ENCODE results near the gene GTF3C5. TPM values are rescaled to one million over a fixed set of nuclear protein-coding genes. Genes with fewer than 3 reads are reported as not detected.

Gene GTF3C5
- total RNA-seq, 3 donors from 2014 or later (not counting 1 experiment from before 2014, with no cell fraction given), result 52.6 to 69.2 (median 60.4) TPM

DNA sequence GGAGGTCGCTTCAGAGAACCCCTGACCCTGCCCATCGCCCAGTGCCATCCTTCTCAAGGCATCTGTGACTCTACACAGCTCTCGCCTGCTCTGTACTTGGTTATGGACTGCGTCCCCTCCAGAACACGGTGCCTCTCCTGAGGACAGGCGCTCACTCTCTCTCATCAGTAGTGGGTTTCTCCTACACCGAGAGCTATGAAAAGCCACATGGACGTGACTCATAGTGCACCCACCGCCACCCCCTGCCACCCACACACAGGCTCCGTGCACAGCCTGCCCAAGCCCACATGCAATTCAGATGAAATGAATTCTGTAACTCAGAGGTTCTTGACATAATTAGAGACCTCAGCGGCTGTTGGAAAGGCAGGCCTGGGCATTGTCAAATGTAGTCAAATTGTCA lies 13.9 kb downstream of the GTF3C5 start:
- 85% methylated on average over 11 of the region's 11 CpGs for WGBS (ENCODE audit: insufficient coverage)
- Mint-ChIP-seq H3K9me3 (no peaks in the 10 kb centered on the region), H3K27ac (no peak overlapping the region), H3K4me1 (peaks cover 12 to 23% of the 10 kb centered on the region in 2 donors), H3K36me3 (no peaks in the 10 kb centered on the region), H3K27me3 (ENCODE audit: low read depth in 2 of 2) (no peaks in the 10 kb centered on the region), H3K4me3 (no peak overlapping the region)
- Histone ChIP-seq H3K4me3 (ENCODE audit: low read length) (no peak overlapping the region), H3K9me3 (ENCODE audit: control insufficient read depth, insufficient read depth, low read length) (no peaks in the 10 kb centered on the region), H3K27ac (ENCODE audit: low read length) (no peak overlapping the region), H3K36me3 (ENCODE audit: control insufficient read depth, insufficient read depth, low read length) (peaks cover 55% of the 10 kb centered on the region), H3K27me3 (ENCODE audit: control insufficient read depth, insufficient read depth, low read length) (no peaks in the 10 kb centered on the region), H3K4me1 (ENCODE audit: control insufficient read depth, insufficient read depth, low read length) (no peaks in the 10 kb centered on the region)
- intact Hi-C loops (cut with micrococcal nuclease), result no loop called here
- DNase-seq (no peak), ATAC-seq (no peak)
- TF ChIP-seq, protein P1, sequence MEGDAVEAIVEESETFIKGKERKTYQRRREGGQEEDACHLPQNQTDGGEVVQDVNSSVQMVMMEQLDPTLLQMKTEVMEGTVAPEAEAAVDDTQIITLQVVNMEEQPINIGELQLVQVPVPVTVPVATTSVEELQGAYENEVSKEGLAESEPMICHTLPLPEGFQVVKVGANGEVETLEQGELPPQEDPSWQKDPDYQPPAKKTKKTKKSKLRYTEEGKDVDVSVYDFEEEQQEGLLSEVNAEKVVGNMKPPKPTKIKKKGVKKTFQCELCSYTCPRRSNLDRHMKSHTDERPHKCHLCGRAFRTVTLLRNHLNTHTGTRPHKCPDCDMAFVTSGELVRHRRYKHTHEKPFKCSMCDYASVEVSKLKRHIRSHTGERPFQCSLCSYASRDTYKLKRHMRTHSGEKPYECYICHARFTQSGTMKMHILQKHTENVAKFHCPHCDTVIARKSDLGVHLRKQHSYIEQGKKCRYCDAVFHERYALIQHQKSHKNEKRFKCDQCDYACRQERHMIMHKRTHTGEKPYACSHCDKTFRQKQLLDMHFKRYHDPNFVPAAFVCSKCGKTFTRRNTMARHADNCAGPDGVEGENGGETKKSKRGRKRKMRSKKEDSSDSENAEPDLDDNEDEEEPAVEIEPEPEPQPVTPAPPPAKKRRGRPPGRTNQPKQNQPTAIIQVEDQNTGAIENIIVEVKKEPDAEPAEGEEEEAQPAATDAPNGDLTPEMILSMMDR (IDR thresholded peaks at IDR 0.05), result no peak

DNA sequence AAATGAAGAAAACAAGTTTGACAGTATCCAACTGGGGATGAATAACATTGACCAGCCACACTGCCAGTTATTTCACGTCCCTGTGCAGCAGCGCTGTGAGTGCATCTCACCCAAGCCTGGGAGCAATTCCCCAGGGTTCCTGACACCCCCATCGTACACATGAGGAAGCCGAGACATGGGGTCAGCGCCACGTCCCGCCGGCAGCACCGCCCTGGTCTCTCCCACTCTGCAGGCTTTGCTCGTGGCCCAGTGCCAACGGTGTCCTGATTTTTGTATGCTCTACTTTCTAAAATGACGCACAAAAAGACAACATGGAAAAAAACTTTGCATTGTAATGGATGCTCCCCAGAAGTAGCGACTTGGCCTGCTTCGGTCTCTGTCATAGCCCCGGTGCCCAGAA lies 14.3 kb downstream of the GTF3C5 start:
- no peak overlapping the region for H3K4me3 ChIP-seq (ENCODE audit: low read length)
- no peaks in the 10 kb centered on the region for H3K27me3 ChIP-seq (ENCODE audit: control insufficient read depth, insufficient read depth, low read length)
- peaks cover 57% of the 10 kb centered on the region for H3K36me3 ChIP-seq (ENCODE audit: control insufficient read depth, insufficient read depth, low read length)
- no peaks in the 10 kb centered on the region for H3K9me3 Mint-ChIP-seq
- ATAC-seq (no peak), DNase-seq (no peak)
- no peak overlapping the region for H3K4me3 Mint-ChIP-seq
- intact Hi-C loops (cut with micrococcal nuclease), result no loop called here
- TF ChIP-seq, protein P1 (IDR thresholded peaks at IDR 0.05), result no peak
- no peaks in the 10 kb centered on the region for H3K9me3 ChIP-seq (ENCODE audit: control insufficient read depth, insufficient read depth, low read length)
- H3K4me1 ChIP-seq (ENCODE audit: control insufficient read depth, insufficient read depth, low read length), result no peaks in the 10 kb centered on the region
- no peaks in the 10 kb centered on the region for H3K27me3 Mint-ChIP-seq (ENCODE audit: low read depth in 2 of 2)
- H3K27ac ChIP-seq (ENCODE audit: low read length), result no peak overlapping the region
- peaks cover 9 to 19% of the 10 kb centered on the region in 2 donors for H3K4me1 Mint-ChIP-seq
- no peak overlapping the region for H3K27ac Mint-ChIP-seq
- no peaks in the 10 kb centered on the region for H3K36me3 Mint-ChIP-seq
- 99% methylated on average over 15 of the region's 15 CpGs for WGBS (ENCODE audit: insufficient coverage)

DNA sequence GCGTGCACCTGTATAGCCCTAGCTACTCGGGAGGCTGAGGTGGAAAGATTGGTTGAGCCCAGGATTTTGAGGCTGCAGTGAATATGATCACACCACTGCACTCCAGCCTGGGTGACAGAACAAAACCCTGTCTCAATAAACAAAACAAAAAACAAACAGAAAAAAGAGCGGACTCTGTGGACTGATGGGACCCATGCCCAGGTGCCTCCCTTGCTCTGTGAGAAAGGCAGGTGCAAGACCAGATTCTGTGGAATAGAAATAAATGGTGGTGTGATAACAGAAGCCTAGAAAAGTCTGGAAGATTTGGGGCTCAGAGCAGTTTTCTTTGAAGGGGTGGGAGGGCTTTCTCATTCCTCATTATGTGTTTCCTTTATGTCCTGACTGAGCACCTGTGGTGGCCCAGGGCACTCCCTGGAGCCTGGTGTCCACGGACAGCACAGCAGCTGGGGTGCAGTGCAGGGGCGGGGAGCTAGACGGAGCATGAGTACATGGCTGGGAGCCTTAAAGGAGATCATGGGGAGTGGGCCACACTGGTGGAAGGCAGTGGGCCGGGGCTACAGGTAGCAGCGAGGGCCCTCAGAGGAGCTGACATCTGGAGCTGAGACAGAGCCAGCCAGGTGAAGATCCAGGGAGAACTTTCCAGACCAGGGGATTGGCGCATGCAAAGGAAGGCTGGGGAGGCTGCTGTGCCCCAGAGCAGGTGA lies 15.6 kb downstream of the GTF3C5 start:
- H3K27me3 Mint-ChIP-seq (ENCODE audit: low read depth in 2 of 2), result no peaks in the 10 kb centered on the region
- H3K4me3 Mint-ChIP-seq, result no peak overlapping the region
- H3K4me1 Mint-ChIP-seq, result peaks cover 3 to 11% of the 10 kb centered on the region in 2 donors
- no peaks in the 10 kb centered on the region for H3K9me3 Mint-ChIP-seq
- no peaks in the 10 kb centered on the region for H3K36me3 Mint-ChIP-seq
- Histone ChIP-seq H3K27ac (ENCODE audit: low read length) (no peak overlapping the region), H3K9me3 (ENCODE audit: control insufficient read depth, insufficient read depth, low read length) (no peaks in the 10 kb centered on the region), H3K27me3 (ENCODE audit: control insufficient read depth, insufficient read depth, low read length) (no peaks in the 10 kb centered on the region), H3K36me3 (ENCODE audit: control insufficient read depth, insufficient read depth, low read length) (peaks cover 65% of the 10 kb centered on the region), H3K4me3 (ENCODE audit: low read length) (no peak overlapping the region), H3K4me1 (ENCODE audit: control insufficient read depth, insufficient read depth, low read length) (no peaks in the 10 kb centered on the region)
- 97% methylated on average over 9 of the region's 9 CpGs for WGBS (ENCODE audit: insufficient coverage)
- intact Hi-C loops (cut with micrococcal nuclease), result no loop called here
- H3K27ac Mint-ChIP-seq, result no peak overlapping the region
- ATAC-seq (no peak), DNase-seq (no peak)
- TF ChIP-seq, protein P1 (IDR thresholded peaks at IDR 0.05), result no peak

DNA sequence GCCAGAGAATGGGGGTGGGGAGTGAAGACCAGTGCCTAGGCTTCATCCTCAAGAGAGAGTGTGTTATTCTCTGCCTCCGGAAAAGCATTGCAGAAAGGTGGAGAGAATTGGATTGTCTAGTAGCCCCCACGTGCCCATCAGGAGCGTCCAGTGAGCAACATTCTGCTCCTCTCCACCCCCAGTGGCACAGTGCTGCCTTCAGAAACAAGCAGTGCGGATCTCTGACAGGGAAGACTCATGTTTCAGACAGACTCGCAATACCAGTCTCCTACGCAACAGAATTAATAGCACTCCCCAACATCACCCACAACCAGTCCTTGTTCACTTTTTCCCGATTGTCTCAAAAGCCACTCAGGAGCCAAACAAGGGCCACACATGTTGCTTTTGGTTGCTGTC lies 16.1 kb downstream of the GTF3C5 start:
- WGBS (ENCODE audit: insufficient coverage), result 98% methylated on average over 7 of the region's 7 CpGs
- TF ChIP-seq, protein P1 (IDR thresholded peaks at IDR 0.05), result no peak
- Histone ChIP-seq H3K27me3 (ENCODE audit: control insufficient read depth, insufficient read depth, low read length) (no peaks in the 10 kb centered on the region), H3K9me3 (ENCODE audit: control insufficient read depth, insufficient read depth, low read length) (no peaks in the 10 kb centered on the region), H3K4me1 (ENCODE audit: control insufficient read depth, insufficient read depth, low read length) (no peaks in the 10 kb centered on the region), H3K4me3 (ENCODE audit: low read length) (no peak overlapping the region), H3K27ac (ENCODE audit: low read length) (no peak overlapping the region), H3K36me3 (ENCODE audit: control insufficient read depth, insufficient read depth, low read length) (peaks cover 71% of the 10 kb centered on the region)
- Mint-ChIP-seq H3K27me3 (ENCODE audit: low read depth in 2 of 2) (no peaks in the 10 kb centered on the region), H3K4me3 (no peak overlapping the region), H3K4me1 (peaks cover 0 to 8% of the 10 kb centered on the region in 2 donors), H3K27ac (no peak overlapping the region), H3K36me3 (no peaks in the 10 kb centered on the region), H3K9me3 (no peaks in the 10 kb centered on the region)
- intact Hi-C loops (cut with micrococcal nuclease), result no loop called here
- DNase-seq, result no peak
- no peak for ATAC-seq
